ENCODE measurements around the gene CPEB1. TPM values are rescaled to one million over a fixed set of nuclear protein-coding genes. Genes with fewer than 3 reads are reported as not detected.

CPEB1 gene
- polyA plus RNA-seq, 2 of the 4 experiments (the other 2 are of a cell fraction): 2.7 to 7.0 TPM

GRCh38 chr15:82656641-82657266 is 9.6 kb upstream of the CPEB1 start (continued):
- no peak for TF ChIP-seq USF2 (IDR thresholded peaks at IDR 0.05)

GRCh38 chr15:82655606-82656005 is 8.4 kb upstream of the CPEB1 start:
- no peak overlapping the region for H3K4me3 ChIP-seq
- DNase-seq (ENCODE audit: low read depth in 1 of 2, low spot score in 1 of 2): no peak
- POLR2A ChIA-PET: no interaction called here
- FAIRE-seq: no peak
- WGBS (ENCODE audit: missing lambda C conversion rate): 23% methylated on average over 3 of the region's 3 CpGs
- H3K9me3 ChIP-seq: no peaks in the 10 kb centered on the region
- ATAC-seq: no peak
- no peak overlapping the region for H3K4me2 ChIP-seq
- H3K27ac ChIP-seq: no peak overlapping the region
- CTCF ChIA-PET: interaction anchor here (1.0 kb wide), 1 partner anchor 26 kb away, joined by 3 read pairs; no protein-coding TSS in a partner anchor
- no peak for TF ChIP-seq POLR2AphosphoS2 (conservative IDR thresholded peaks at IDR 0.05; ENCODE audit: low read length)
- no peak for TF ChIP-seq MAX (IDR thresholded peaks at IDR 0.05)
- TF ChIP-seq BHLHE40 (IDR thresholded peaks at IDR 0.05; ENCODE audit: low read depth, low read length): no peak
- no peak for TF ChIP-seq NFE2L2 (conservative IDR thresholded peaks at IDR 0.05; ENCODE audit: low read length)
- no peak for TF ChIP-seq RARB (CRISPR knock-in tag; IDR thresholded peaks at IDR 0.05)
- no peak for TF ChIP-seq CBX2 (IDR thresholded peaks at IDR 0.05; ENCODE audit: borderline replicate concordance, low read depth)
- no peak for TF ChIP-seq EHF (CRISPR knock-in tag; IDR thresholded peaks at IDR 0.05)
- TF ChIP-seq RFX5 (IDR thresholded peaks at IDR 0.05): no peak
- no peak for TF ChIP-seq HES2 (IDR thresholded peaks at IDR 0.05)
- no peak for TF ChIP-seq RAD21 (conservative IDR thresholded peaks at IDR 0.05 in 1 of 2, IDR thresholded peaks at IDR 0.05 in 1 of 2)
- TF ChIP-seq PHF8 (IDR thresholded peaks at IDR 0.05; ENCODE audit: borderline replicate concordance, low read depth): no peak
- no peak for TF ChIP-seq BCL3 (IDR thresholded peaks at IDR 0.05)
- TF ChIP-seq EHMT2 (IDR thresholded peaks at IDR 0.05; ENCODE audit: low read depth): no peak
- TF ChIP-seq CHD4 (IDR thresholded peaks at IDR 0.05; ENCODE audit: borderline replicate concordance): no peak
- no peak for TF ChIP-seq POLR2A (IDR thresholded peaks at IDR 0.05; ENCODE audit: low read length)
- TF ChIP-seq HMGXB4 (CRISPR knock-in tag; IDR thresholded peaks at IDR 0.05; ENCODE audit: borderline replicate concordance): no peak
- no peaks in the 10 kb centered on the region for H3K4me1 ChIP-seq

GRCh38 chr15:82653483-82654168 is 6.5 kb upstream of the CPEB1 start:
- DNase-seq (ENCODE audit: low read depth in 1 of 2, low spot score in 1 of 2): no peak
- TF ChIP-seq RFX5 (IDR thresholded peaks at IDR 0.05): no peak
- no peak for TF ChIP-seq HEYL (CRISPR knock-in tag; IDR thresholded peaks at IDR 0.05)
- TF ChIP-seq CBX8 (IDR thresholded peaks at IDR 0.05): no peak
- no peak for TF ChIP-seq EHMT2 (IDR thresholded peaks at IDR 0.05; ENCODE audit: low read depth)
- TF ChIP-seq CEBPB (IDR thresholded peaks at IDR 0.05): no peak
- TF ChIP-seq KDM5A (IDR thresholded peaks at IDR 0.05): no peak
- TF ChIP-seq CBX2 (IDR thresholded peaks at IDR 0.05; ENCODE audit: borderline replicate concordance, low read depth): no peak
- no peak for TF ChIP-seq GATA3 (IDR thresholded peaks at IDR 0.05; ENCODE audit: borderline replicate concordance)
- TF ChIP-seq HMGXB4 (CRISPR knock-in tag; IDR thresholded peaks at IDR 0.05; ENCODE audit: borderline replicate concordance): no peak
- TF ChIP-seq MAX (IDR thresholded peaks at IDR 0.05): no peak
- no peak for TF ChIP-seq ZC3H11A (IDR thresholded peaks at IDR 0.05)
- no peak for TF ChIP-seq FOXS1 (CRISPR knock-in tag; IDR thresholded peaks at IDR 0.05)
- no peak for TF ChIP-seq MAZ (IDR thresholded peaks at IDR 0.05; ENCODE audit: borderline replicate concordance, low read depth, low read length)
- TF ChIP-seq BHLHE40 (IDR thresholded peaks at IDR 0.05; ENCODE audit: low read depth, low read length): no peak
- TF ChIP-seq SREBF2 (IDR thresholded peaks at IDR 0.05): no peak
- no peak for TF ChIP-seq USF2 (IDR thresholded peaks at IDR 0.05)
- TF ChIP-seq POLR2AphosphoS2 (conservative IDR thresholded peaks at IDR 0.05; ENCODE audit: low read length): no peak

More at GRCh38 chr15:82653483-82654168, 6.5 kb upstream of the CPEB1 start:
- ATAC-seq: no peak
- Histone ChIP-seq H3K4me2 (no peak overlapping the region), H3K4me3 (no peak overlapping the region), H3K27ac (no peak overlapping the region), H3K4me1 (no peaks in the 10 kb centered on the region), H3K9me3 (no peaks in the 10 kb centered on the region)
- POLR2A ChIA-PET: no interaction called here
- FAIRE-seq: no peak
- whole genome bisulfite sequencing (ENCODE audit: missing lambda C conversion rate): 2% methylated on average over 3 of the region's 3 CpGs
- CTCF ChIA-PET: interaction anchor here (0.6 to 1.6 kb wide), 2 partner anchors 10 to 14 kb away, joined by 3 read pairs; no protein-coding TSS in a partner anchor

All from A549 (cell line).